ENCODE measurements around the gene RBBP8NL. TPM values are rescaled to one million over a fixed set of nuclear protein-coding genes. Genes with fewer than 3 reads are reported as not detected.

RBBP8NL gene
- total RNA-seq, 6 experiments from 2014 or later, result not detected

DNA sequence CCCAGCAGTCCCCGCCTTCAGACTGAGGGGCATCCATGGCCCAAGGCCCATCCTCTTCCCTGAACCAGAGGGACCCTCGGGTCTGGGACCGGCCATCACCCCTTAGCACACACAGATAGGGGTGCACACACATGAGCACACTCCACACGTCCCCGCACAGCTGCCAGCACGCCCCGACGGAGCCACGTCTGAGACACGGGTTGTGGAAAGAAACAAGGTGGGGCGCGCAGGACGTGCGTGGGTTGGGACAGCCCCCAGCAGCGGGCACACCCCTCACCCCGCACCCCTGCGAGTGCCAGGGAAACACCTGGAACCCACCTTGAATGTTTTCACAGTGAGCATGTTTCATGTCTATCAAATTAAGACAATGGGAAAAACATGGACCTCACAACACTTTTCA is 42.0 kb upstream of the RBBP8NL start:
- TF ChIP-seq, protein P1, sequence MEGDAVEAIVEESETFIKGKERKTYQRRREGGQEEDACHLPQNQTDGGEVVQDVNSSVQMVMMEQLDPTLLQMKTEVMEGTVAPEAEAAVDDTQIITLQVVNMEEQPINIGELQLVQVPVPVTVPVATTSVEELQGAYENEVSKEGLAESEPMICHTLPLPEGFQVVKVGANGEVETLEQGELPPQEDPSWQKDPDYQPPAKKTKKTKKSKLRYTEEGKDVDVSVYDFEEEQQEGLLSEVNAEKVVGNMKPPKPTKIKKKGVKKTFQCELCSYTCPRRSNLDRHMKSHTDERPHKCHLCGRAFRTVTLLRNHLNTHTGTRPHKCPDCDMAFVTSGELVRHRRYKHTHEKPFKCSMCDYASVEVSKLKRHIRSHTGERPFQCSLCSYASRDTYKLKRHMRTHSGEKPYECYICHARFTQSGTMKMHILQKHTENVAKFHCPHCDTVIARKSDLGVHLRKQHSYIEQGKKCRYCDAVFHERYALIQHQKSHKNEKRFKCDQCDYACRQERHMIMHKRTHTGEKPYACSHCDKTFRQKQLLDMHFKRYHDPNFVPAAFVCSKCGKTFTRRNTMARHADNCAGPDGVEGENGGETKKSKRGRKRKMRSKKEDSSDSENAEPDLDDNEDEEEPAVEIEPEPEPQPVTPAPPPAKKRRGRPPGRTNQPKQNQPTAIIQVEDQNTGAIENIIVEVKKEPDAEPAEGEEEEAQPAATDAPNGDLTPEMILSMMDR (IDR thresholded peaks at IDR 0.05), result no peak
- no peak overlapping the region for H3K4me3 Mint-ChIP-seq

DNA sequence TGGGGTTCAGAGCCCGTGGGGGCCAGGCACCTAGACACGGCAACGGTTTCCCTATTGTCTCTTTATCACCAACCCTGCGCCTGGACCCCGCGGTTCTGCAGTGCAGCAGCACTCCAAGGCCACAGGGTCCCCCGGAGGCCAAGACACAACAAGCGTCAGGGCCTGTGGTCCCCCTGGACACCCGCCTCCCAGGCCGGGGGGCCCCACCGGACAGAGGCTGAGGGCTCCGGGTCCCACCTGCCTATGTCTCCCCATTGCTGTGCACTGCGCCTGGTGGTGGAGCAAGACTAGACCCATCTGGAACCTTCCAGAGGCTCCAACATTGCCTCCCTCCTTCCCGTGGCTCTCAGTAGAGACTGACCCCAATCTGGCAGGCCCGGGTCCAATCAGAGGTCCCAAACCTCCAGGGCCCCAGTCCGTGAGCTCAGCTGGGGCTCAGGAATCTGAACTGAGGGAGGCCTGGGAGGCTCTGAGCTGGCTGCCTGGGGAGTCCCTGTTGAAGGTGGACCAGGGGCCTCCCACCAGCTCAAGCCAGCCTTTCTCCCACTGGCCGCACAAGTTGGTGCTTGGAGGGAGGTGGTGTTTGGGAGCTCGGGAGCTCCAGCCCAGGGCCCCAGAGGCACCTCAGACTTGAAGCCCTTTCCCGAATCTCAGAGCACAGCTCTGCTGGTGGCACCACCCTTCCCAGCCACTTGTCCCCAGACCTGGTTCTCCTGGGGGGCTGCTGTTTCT is 39.6 kb upstream of the RBBP8NL start:
- H3K9me3 Mint-ChIP-seq, result no peaks in the 10 kb centered on the region
- H3K4me1 Mint-ChIP-seq (ENCODE audit: low read depth), result no peaks in the 10 kb centered on the region
- H3K27me3 Mint-ChIP-seq (ENCODE audit: insufficient read depth), result peaks cover 19% of the 10 kb centered on the region
- TF ChIP-seq, protein P1 (IDR thresholded peaks at IDR 0.05), result no peak
- DNase-seq, result no peak
- no peak overlapping the region for H3K4me3 Mint-ChIP-seq
- no peaks in the 10 kb centered on the region for H3K36me3 Mint-ChIP-seq (ENCODE audit: low read depth)
- H3K27ac Mint-ChIP-seq, result no peak overlapping the region

More for the DNA sequence above, 42.0 kb upstream of the RBBP8NL start:
- Mint-ChIP-seq H3K36me3 (ENCODE audit: low read depth) (no peaks in the 10 kb centered on the region), H3K27me3 (ENCODE audit: insufficient read depth) (peaks cover 32% of the 10 kb centered on the region), H3K27ac (no peak overlapping the region), H3K4me1 (ENCODE audit: low read depth) (no peaks in the 10 kb centered on the region), H3K9me3 (no peaks in the 10 kb centered on the region)
- DNase-seq, result no peak

DNA sequence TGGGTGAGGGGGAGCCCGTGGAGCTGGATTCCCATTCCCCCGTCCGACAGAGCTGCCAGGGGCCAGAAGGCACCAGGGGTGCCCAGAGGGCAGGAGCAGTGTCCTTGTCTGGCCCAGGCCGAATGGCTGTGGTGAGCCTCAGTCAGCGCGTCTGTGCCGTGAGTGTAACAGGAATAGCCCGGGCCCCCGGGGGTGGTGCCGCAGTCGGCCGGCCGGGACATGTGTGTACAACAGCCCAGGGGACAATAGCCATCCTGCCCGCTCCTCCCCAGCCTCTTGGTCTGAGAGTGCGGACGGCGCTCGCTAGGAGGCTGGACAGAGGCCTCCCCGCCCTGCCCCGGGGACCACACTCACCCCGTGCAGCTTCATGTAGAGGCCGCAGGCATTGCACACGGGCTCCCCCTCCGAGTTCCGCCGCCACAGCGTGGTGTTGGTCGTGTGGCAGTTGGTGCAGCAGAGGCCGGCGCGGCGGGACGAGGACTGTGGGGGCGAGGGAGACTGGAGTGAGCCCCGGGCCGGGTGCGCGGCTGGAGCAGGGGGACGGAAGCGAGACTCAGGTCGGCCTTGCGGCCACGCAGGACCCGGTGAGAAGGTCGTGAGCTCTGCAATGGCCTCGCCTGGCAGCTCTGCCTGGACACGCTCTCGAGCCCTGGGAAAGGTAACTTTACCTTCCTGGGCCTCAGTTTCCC is 38.9 kb upstream of the RBBP8NL start:
- no peak overlapping the region for H3K4me3 Mint-ChIP-seq
- H3K27ac Mint-ChIP-seq, result no peak overlapping the region
- no peaks in the 10 kb centered on the region for H3K4me1 Mint-ChIP-seq (ENCODE audit: low read depth)
- peaks cover 19% of the 10 kb centered on the region for H3K27me3 Mint-ChIP-seq (ENCODE audit: insufficient read depth)
- no peaks in the 10 kb centered on the region for H3K36me3 Mint-ChIP-seq (ENCODE audit: low read depth)
- no peak for DNase-seq
- no peaks in the 10 kb centered on the region for H3K9me3 Mint-ChIP-seq
- TF ChIP-seq, protein P1 (IDR thresholded peaks at IDR 0.05), result no peak

DNA sequence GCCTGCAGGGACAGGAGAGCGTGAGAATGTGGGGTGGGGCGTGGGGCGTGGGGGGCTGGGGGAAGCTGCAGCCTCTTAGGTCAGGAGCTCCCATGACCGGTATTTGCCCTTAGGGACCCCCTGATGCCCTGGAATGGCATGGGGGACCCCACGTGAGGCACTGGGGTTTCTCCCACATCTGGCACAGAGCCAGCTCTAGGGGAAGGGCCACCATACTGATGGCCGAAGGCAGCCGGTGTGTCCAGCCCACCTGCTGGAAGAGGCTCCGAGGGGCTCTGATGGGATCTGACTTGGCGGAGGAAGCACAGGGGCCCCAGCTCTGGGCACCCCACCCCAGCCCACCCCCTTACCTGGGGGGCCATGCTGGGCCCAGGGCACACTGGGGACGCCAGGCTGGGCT is 37.7 kb upstream of the RBBP8NL start:
- no peaks in the 10 kb centered on the region for H3K36me3 Mint-ChIP-seq (ENCODE audit: low read depth)
- H3K4me1 Mint-ChIP-seq (ENCODE audit: low read depth), result no peaks in the 10 kb centered on the region
- no peak for DNase-seq
- TF ChIP-seq, protein P1 (IDR thresholded peaks at IDR 0.05), result no peak
- H3K9me3 Mint-ChIP-seq, result no peaks in the 10 kb centered on the region
- H3K27me3 Mint-ChIP-seq (ENCODE audit: insufficient read depth), result peaks cover 10% of the 10 kb centered on the region
- no peak overlapping the region for H3K27ac Mint-ChIP-seq
- H3K4me3 Mint-ChIP-seq, result no peak overlapping the region

DNA sequence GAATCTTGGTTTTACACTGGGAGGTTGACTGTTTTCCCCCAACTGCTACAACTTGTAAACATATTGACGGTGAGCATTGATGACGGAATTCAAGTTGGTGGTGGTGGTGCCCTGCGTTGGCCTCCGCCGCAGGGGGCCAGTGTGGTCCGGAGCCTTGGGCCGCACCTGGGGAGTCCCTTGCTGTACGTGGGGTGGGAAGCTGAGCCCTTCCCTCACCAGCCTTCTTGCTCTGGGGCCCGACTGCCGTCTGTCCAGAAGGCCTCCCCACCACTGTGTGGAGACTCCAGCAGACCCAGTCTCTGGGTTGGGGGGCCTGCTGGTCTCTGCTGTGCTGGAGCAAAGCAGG is 37.1 kb upstream of the RBBP8NL start:
- H3K27ac Mint-ChIP-seq, result no peak overlapping the region
- no peaks in the 10 kb centered on the region for H3K36me3 Mint-ChIP-seq (ENCODE audit: low read depth)
- no peaks in the 10 kb centered on the region for H3K9me3 Mint-ChIP-seq
- no peak overlapping the region for H3K4me3 Mint-ChIP-seq
- TF ChIP-seq, protein P1 (IDR thresholded peaks at IDR 0.05), result no peak
- H3K27me3 Mint-ChIP-seq (ENCODE audit: insufficient read depth), result peaks cover 5% of the 10 kb centered on the region
- H3K4me1 Mint-ChIP-seq (ENCODE audit: low read depth), result no peaks in the 10 kb centered on the region
- no peak for DNase-seq
